ENCODE results near the gene PCP4L1. TPM values are rescaled to one million over a fixed set of nuclear protein-coding genes. Genes with fewer than 3 reads are reported as not detected.

The PCP4L1 gene
- total RNA-seq, 2 experiments from 2014 or later = 0.15 TPM; not detected in 1

- CTCF ChIA-PET = interaction anchor here (0.7 to 1.4 kb wide), 12 partner anchors 12 to 128 kb away, joined by 3 to 6 read pairs (median 3); partner anchors contain the start of genes SDHC and TOMM40L
Measured at GRCh38 chr1:161290779-161291178, 32.2 kb downstream of the PCP4L1 start.

DNA sequence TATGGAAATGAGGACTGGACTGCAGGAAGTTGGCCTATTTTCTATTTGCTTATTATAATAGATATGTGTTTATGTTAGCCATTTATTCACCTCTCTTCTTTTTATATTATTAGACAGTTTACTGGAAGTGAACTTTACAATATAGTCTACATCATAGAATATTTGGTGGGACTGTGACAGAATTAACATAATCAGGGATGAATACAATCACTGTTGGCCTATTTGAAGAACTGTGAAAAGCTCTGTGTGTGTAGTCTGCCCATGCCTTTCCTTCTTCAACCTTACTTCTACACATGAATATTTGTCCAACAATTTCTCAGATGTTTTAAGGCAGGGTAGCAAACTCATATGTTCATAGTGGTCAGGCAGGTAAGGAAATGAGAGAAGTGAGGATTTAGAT, 38.9 kb downstream of the PCP4L1 start:
- POLR2A ChIA-PET = no interaction called here
- H3K27me3 Mint-ChIP-seq = no peaks in the 10 kb centered on the region
- H3K9me3 Mint-ChIP-seq = no peaks in the 10 kb centered on the region
- no peak overlapping the region for H3K27ac Mint-ChIP-seq
- H3K4me1 Mint-ChIP-seq = peaks cover 3% of the 10 kb centered on the region
- CTCF ChIA-PET = interaction anchor here (1.2 kb wide), 1 partner anchor 9 kb away, joined by 5 read pairs; no protein-coding TSS in a partner anchor
- no peaks in the 10 kb centered on the region for H3K36me3 Mint-ChIP-seq (ENCODE audit: low read depth)
- no peak for DNase-seq
- H3K4me3 Mint-ChIP-seq = no peak overlapping the region

More at GRCh38 chr1:161290779-161291178, 32.2 kb downstream of the PCP4L1 start:
- POLR2A ChIA-PET = no interaction called here
- Mint-ChIP-seq H3K36me3 (ENCODE audit: low read depth) (peaks cover 1% of the 10 kb centered on the region), H3K27ac (no peak overlapping the region), H3K4me3 (no peak overlapping the region), H3K9me3 (no peaks in the 10 kb centered on the region), H3K4me1 (peaks cover 1% of the 10 kb centered on the region), H3K27me3 (no peaks in the 10 kb centered on the region)
- DNase-seq = no peak

GRCh38 chr1:161298116-161298515, 39.6 kb downstream of the PCP4L1 start:
- Mint-ChIP-seq H3K4me3 (no peak overlapping the region), H3K36me3 (ENCODE audit: low read depth) (no peaks in the 10 kb centered on the region), H3K4me1 (peaks cover 3% of the 10 kb centered on the region), H3K27ac (no peak overlapping the region), H3K9me3 (no peaks in the 10 kb centered on the region), H3K27me3 (no peaks in the 10 kb centered on the region)
- no peak for DNase-seq
- ChIA-PET CTCF (no interaction called here), POLR2A (no interaction called here)

GRCh38 chr1:161299347-161299746, 40.8 kb downstream of the PCP4L1 start:
- Mint-ChIP-seq H3K27ac (no peak overlapping the region), H3K9me3 (no peaks in the 10 kb centered on the region), H3K27me3 (no peaks in the 10 kb centered on the region), H3K4me3 (no peak overlapping the region), H3K4me1 (peaks cover 15% of the 10 kb centered on the region), H3K36me3 (ENCODE audit: low read depth) (no peaks in the 10 kb centered on the region)
- DNase-seq = no peak
- ChIA-PET POLR2A (no interaction called here), CTCF (interaction anchor here (0.6 kb wide), 1 partner anchor 20 kb away, joined by 4 read pairs; no protein-coding TSS in a partner anchor)

GRCh38 chr1:161300478-161300877, 41.9 kb downstream of the PCP4L1 start:
- no peak overlapping the region for H3K4me3 Mint-ChIP-seq
- H3K36me3 Mint-ChIP-seq (ENCODE audit: low read depth) = no peaks in the 10 kb centered on the region
- DNase-seq = no peak
- no peak overlapping the region for H3K27ac Mint-ChIP-seq
- CTCF ChIA-PET = no interaction called here
- H3K4me1 Mint-ChIP-seq = peaks cover 22% of the 10 kb centered on the region
- H3K27me3 Mint-ChIP-seq = no peaks in the 10 kb centered on the region
- POLR2A ChIA-PET = no interaction called here
- no peaks in the 10 kb centered on the region for H3K9me3 Mint-ChIP-seq

DNA sequence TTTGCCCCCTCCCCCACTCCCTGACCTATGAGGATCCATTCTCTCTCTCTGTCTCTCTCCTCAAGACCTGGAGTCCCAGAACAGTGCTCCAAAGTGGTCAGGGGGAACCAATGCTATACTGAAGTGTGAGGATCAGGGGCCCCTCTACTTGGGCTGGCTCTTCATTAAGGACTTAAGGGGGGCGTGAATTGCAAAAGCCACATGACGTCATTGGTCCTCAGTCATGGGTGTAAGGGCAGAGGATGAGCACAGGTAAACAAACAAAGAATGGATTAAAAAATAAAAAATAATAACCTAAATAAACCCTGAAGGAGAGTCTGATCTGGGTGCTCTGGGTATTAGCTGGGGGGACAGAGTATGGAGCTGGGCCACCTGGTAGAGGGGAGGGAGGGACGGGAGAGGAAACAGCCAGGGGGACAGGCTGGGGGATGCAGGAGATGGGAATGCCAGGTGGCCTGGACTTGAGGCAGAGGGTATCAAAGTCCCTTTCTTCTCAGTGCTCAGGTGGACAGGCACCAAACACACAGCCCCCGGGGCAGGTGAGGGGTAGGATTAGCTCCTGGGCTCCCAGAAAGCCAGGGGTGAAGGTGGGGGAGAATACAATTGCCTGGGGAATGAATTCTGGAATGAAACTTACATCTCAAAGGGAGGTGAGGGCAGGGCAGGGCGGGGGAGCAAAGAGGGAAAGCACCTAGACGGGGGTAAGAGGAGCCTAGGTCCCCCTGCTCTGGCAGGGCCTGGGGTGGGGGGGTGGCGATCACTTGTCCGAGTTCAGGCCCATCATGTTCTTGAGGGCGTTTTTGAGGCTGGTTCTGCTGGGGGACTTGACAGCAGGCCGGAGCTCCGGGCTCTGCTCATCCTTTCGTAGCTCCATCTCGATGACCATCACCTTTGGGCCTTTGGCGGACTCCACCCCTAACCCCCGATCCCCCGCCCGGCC, 46.7 kb downstream of the PCP4L1 start:
- peaks cover 4% of the 10 kb centered on the region for H3K36me3 Mint-ChIP-seq (ENCODE audit: low read depth)
- no peak for DNase-seq
- CTCF ChIA-PET = interaction anchor here (1.1 to 2.7 kb wide), 7 partner anchors 8 to 76 kb away, joined by 3 to 8 read pairs (median 4); partner anchors contain the start of gene SDHC
- H3K4me3 Mint-ChIP-seq = peak overlapping the region; percentile 100
- peaks cover 4% of the 10 kb centered on the region for H3K27me3 Mint-ChIP-seq
- H3K27ac Mint-ChIP-seq = peak overlapping the region; percentile 98
- POLR2A ChIA-PET = no interaction called here
- peaks cover 38% of the 10 kb centered on the region for H3K4me1 Mint-ChIP-seq
- peaks cover 2% of the 10 kb centered on the region for H3K9me3 Mint-ChIP-seq

DNA sequence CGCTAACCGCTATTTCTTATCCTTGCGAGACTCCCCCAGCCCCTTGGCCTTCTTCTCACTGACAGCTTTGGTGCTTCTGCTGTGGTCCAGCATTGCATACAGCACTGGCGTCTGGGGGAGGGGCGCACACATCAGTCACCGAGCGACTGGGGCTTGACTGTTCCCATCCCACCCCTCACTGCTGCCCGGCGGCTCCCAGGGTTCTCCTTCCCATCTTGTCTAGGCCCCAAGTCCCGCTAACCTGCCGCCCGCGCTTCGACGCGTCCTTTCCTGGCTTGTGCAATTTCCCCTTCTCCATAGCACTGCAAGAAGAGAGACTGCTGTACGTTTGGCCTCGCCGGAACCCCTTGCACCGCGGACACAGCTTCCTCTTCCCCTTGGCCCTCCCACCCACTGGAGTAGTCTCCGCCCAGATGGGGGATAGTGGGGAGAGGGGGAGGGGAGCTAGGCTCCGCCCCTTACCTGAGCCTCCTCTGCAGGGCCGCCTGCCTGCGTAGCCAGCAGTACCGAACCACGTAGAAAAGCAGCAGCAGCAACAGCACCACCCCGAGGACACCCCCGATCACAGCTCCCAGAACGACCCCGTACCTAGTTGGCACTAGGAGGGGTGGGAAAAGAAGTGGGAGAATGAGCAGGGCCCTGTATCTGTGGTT, 47.4 kb downstream of the PCP4L1 start:
- ChIA-PET CTCF (interaction anchor here (0.8 to 2.7 kb wide), 11 partner anchors 9 to 130 kb away, joined by 3 to 8 read pairs (median 4); partner anchors contain the start of gene SDHC), POLR2A (interaction anchor here (0.5 kb wide), 1 partner anchor 127 kb away, joined by 3 read pairs; no protein-coding TSS in a partner anchor)
- DNase-seq = peak; percentile 88
- Mint-ChIP-seq H3K27me3 (peaks cover 4% of the 10 kb centered on the region), H3K9me3 (peaks cover 2% of the 10 kb centered on the region), H3K27ac (peak overlapping the region; percentile 98), H3K36me3 (ENCODE audit: low read depth) (peaks cover 4% of the 10 kb centered on the region), H3K4me3 (peak overlapping the region; percentile 100), H3K4me1 (peaks cover 38% of the 10 kb centered on the region)

- Mint-ChIP-seq H3K4me1 (peaks cover 39% of the 10 kb centered on the region), H3K4me3 (no peak overlapping the region), H3K36me3 (ENCODE audit: low read depth) (peaks cover 4% of the 10 kb centered on the region), H3K27ac (peak overlapping the region; percentile 98), H3K9me3 (peaks cover 2% of the 10 kb centered on the region), H3K27me3 (peaks cover 4% of the 10 kb centered on the region)
- ChIA-PET POLR2A (no interaction called here), CTCF (interaction anchor here (1.3 to 1.7 kb wide), 3 partner anchors 10 to 131 kb away, joined by 3 to 5 read pairs (median 4); no protein-coding TSS in a partner anchor)
- peak; percentile 18 for DNase-seq
Measured at GRCh38 chr1:161307230-161307768, 48.8 kb downstream of the PCP4L1 start.

DNA sequence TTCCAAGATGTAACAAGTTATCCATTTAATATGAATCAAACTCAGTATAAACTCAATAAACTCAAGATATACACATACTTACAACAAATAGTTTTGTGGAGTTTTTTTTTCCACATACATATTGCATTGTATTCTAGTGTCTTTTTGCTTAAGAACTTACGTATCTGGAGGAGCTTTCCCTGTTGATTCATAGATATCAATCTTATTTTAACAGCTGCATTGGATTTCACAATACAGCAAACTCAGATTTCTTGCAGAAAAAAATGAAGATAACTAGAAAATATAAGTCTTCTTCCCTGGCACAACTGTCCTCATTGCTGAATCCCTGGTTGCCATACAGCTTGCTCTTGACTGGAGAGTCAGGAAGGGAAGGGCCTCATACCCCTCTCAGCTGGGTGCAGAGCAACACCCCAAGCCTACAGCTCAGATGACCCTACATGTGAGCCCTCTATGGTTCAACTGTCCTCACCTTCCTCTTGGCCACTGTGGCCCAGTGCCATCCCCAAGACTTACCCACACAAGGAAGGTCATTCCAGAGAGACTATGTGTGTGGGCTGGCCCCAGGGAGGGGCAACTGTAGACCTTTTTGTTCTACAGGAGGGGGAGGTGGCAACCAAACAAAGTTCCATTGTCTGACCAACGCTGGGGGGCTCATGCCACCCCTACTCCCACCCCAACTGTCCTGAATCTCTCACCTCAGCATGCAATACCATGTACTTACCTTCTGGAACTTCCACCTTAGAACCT, 49.5 kb downstream of the PCP4L1 start:
- peaks cover 4% of the 10 kb centered on the region for H3K36me3 Mint-ChIP-seq (ENCODE audit: low read depth)
- CTCF ChIA-PET = interaction anchor here (1.0 to 1.6 kb wide), 3 partner anchors 15 to 82 kb away, joined by 3 to 6 read pairs (median 4); partner anchors contain the start of gene TOMM40L
- H3K4me1 Mint-ChIP-seq = peaks cover 41% of the 10 kb centered on the region
- POLR2A ChIA-PET = no interaction called here
- DNase-seq = no peak
- H3K9me3 Mint-ChIP-seq = peaks cover 2% of the 10 kb centered on the region
- no peak overlapping the region for H3K4me3 Mint-ChIP-seq
- peaks cover 4% of the 10 kb centered on the region for H3K27me3 Mint-ChIP-seq
- H3K27ac Mint-ChIP-seq = no peak overlapping the region

- Mint-ChIP-seq H3K36me3 (ENCODE audit: low read depth) (peaks cover 4% of the 10 kb centered on the region), H3K9me3 (peaks cover 2% of the 10 kb centered on the region), H3K27me3 (peaks cover 4% of the 10 kb centered on the region), H3K4me3 (no peak within 1 kb of the TSS), H3K27ac (no peak within 1 kb of the TSS), H3K4me1 (peaks cover 35% of the 10 kb centered on the region)
- DNase-seq = no peak
- ChIA-PET CTCF (interaction anchor here (0.6 to 1.6 kb wide), 3 partner anchors 13 to 84 kb away, joined by 4 to 6 read pairs (median 5); partner anchors contain the start of gene TOMM40L), POLR2A (no interaction called here)
Measured at GRCh38 chr1:161309868-161310267, 51.3 kb downstream of the PCP4L1 start, which contains the start of gene MPZ. Gene MPZ, minus strand, starts transcription at chr1:161309968. Its CDS starts 63 bp downstream, at chr1:161309905.

GRCh38 chr1:161311595-161312181, 53.1 kb downstream of the PCP4L1 start:
- DNase-seq = no peak
- H3K36me3 Mint-ChIP-seq (ENCODE audit: low read depth) = no peaks in the 10 kb centered on the region
- ChIA-PET CTCF (interaction anchor here (0.6 to 0.9 kb wide), 2 partner anchors 20 to 71 kb away, joined by 3 to 4 read pairs; no protein-coding TSS in a partner anchor), POLR2A (no interaction called here)
- peaks cover 4% of the 10 kb centered on the region for H3K27me3 Mint-ChIP-seq
- H3K27ac Mint-ChIP-seq = no peak overlapping the region
- peaks cover under 1% of the 10 kb centered on the region for H3K9me3 Mint-ChIP-seq
- peaks cover 37% of the 10 kb centered on the region for H3K4me1 Mint-ChIP-seq
- H3K4me3 Mint-ChIP-seq = no peak overlapping the region

Measured in activated CD4-positive, alpha-beta T cell treated with anti-CD3 and anti-CD28 coated beads, Interleukin-2, amount 10 ng/mL, durations not matched to agents 7 days and 5 days (primary cell).